Stimulated activated CD4-positive, alpha-beta T cell treated with anti-CD3 and anti-CD28 coated beads, Interleukin-2, amount 100 ng/mL, for 24 hours (primary cell): Measurements from ENCODE around the gene HS6ST1.
"Not testable (repeated sequence)": the region's sequence is repeated elsewhere in the genome, so short reads cannot be mapped to it uniquely, and the experiment has no call there.

Experiments used
- DNase-seq, 2 donors: peaks; one replicate each; pipeline ENCODE4 v3.0.0-alpha.2; 2020

HS6ST1 gene

GRCh38 chr2:128321784-128322714, 3.4 kb upstream of the HS6ST1 start:
- peak; percentile 85 to 87 for DNase-seq

- no peak for DNase-seq
Observed at GRCh38 chr2:128320906-128321771, 2.5 kb upstream of the HS6ST1 start.

GRCh38 chr2:128320192-128320905, 1.7 kb upstream of the HS6ST1 start:
- no peak for DNase-seq

- no peak for DNase-seq
Observed at GRCh38 chr2:128319631-128320191, 1.0 kb upstream of the HS6ST1 start.

GRCh38 chr2:128318245-128318644, 423 bp downstream of the HS6ST1 start:
- peak; percentile 27 to 34 for DNase-seq

GRCh38 chr2:128317899-128318225, 806 bp downstream of the HS6ST1 start:
- DNase-seq, result not testable (repeated sequence)

- peak; percentile 43 to 47 for DNase-seq
Observed at GRCh38 chr2:128317181-128317898, 1.3 kb downstream of the HS6ST1 start.

- DNase-seq, result peak in 1 of 2 donors; percentile 16
Observed at GRCh38 chr2:128316777-128317180, 1.9 kb downstream of the HS6ST1 start.

GRCh38 chr2:128315829-128316776, 2.6 kb downstream of the HS6ST1 start:
- peak in 1 of 2 donors; percentile 16 for DNase-seq

GRCh38 chr2:128315122-128315828, 3.4 kb downstream of the HS6ST1 start:
- peak in 1 of 2 donors; percentile 15 for DNase-seq

GRCh38 chr2:128314348-128315121, 4.1 kb downstream of the HS6ST1 start:
- peak in 1 of 2 donors; percentile 11 for DNase-seq

GRCh38 chr2:128313931-128314347, 4.7 kb downstream of the HS6ST1 start:
- DNase-seq, result peak in 1 of 2 donors; percentile 9

- DNase-seq, result peak in 1 of 2 donors; percentile 18
Observed at GRCh38 chr2:128313091-128313836, 5.4 kb downstream of the HS6ST1 start.

- DNase-seq, result peak in 1 of 2 donors; percentile 9
Observed at GRCh38 chr2:128312411-128312810, 6.3 kb downstream of the HS6ST1 start.

GRCh38 chr2:128311755-128312341, 6.8 kb downstream of the HS6ST1 start:
- peak in 1 of 2 donors; percentile 15 for DNase-seq

- DNase-seq, result peak in 1 of 2 donors; percentile 6
Observed at GRCh38 chr2:128311216-128311754, 7.4 kb downstream of the HS6ST1 start.

- peak in 1 of 2 donors; percentile 5 for DNase-seq
Observed at GRCh38 chr2:128310761-128311160, 7.9 kb downstream of the HS6ST1 start.
